ENCODE measurements around the gene SSH3. TPM values are rescaled to one million over a fixed set of nuclear protein-coding genes. Genes with fewer than 3 reads are reported as not detected.

The SSH3 gene
- total RNA-seq, 2 donors from 2014 or later: 16.2 to 30.6 TPM

GRCh38 chr11:67290801-67291200 lies 12.5 kb upstream of the SSH3 start:
- 90 to 96% methylated on average over 4 to 7 of the region's 7 CpGs for WGBS, 2 donors

GRCh38 chr11:67291481-67292381 lies 11.6 kb upstream of the SSH3 start:
- Histone ChIP-seq H3K27me3 (no peaks in the 10 kb centered on the region), H3K4me1 (peaks cover 35% of the 10 kb centered on the region), H3K9me3 (no peaks in the 10 kb centered on the region), H3K4me3 (no peak overlapping the region), H3K36me3 (replicated peaks in 1 of 2; ENCODE audit: insufficient read depth in 1 of 2, low read depth in 2 of 2) (no peaks in the 10 kb centered on the region), H3K27ac (no peak overlapping the region)
- DNase-seq: no peak
- no peak for ATAC-seq
- TF ChIP-seq POLR2A (IDR thresholded peaks at IDR 0.05): no peak
- TF ChIP-seq CTCF (IDR thresholded peaks at IDR 0.05): no peak
- intact Hi-C loops (cut with DNase I): no loop called here
- 89 to 90% methylated on average over 17 to 30 of the region's 33 CpGs for WGBS, 2 donors

More at GRCh38 chr11:67290801-67291200, 12.5 kb upstream of the SSH3 start:
- Histone ChIP-seq H3K4me1 (peaks cover 39% of the 10 kb centered on the region), H3K27ac (no peak overlapping the region), H3K27me3 (no peaks in the 10 kb centered on the region), H3K4me3 (no peak overlapping the region), H3K36me3 (replicated peaks in 1 of 2; ENCODE audit: insufficient read depth in 1 of 2, low read depth in 2 of 2) (no peaks in the 10 kb centered on the region), H3K9me3 (no peaks in the 10 kb centered on the region)
- intact Hi-C loops (cut with DNase I): no loop called here
- no peak for TF ChIP-seq CTCF (IDR thresholded peaks at IDR 0.05)
- no peak for TF ChIP-seq POLR2A (IDR thresholded peaks at IDR 0.05)
- ATAC-seq (no peak), DNase-seq (no peak)

- intact Hi-C loops (cut with DNase I): no loop called here
Measured at GRCh38 chr11:67292671-67293070, 10.7 kb upstream of the SSH3 start.

GRCh38 chr11:67293090-67293489 lies 10.2 kb upstream of the SSH3 start:
- Histone ChIP-seq H3K4me1 (peaks cover 22% of the 10 kb centered on the region), H3K4me3 (no peak overlapping the region), H3K27ac (no peak overlapping the region), H3K9me3 (no peaks in the 10 kb centered on the region), H3K36me3 (replicated peaks in 1 of 2; ENCODE audit: insufficient read depth in 1 of 2, low read depth in 2 of 2) (no peaks in the 10 kb centered on the region), H3K27me3 (no peaks in the 10 kb centered on the region)
- ATAC-seq (no peak), DNase-seq (no peak)
- intact Hi-C loops (cut with DNase I): no loop called here
- TF ChIP-seq CTCF (IDR thresholded peaks at IDR 0.05) (no peak), POLR2A (IDR thresholded peaks at IDR 0.05) (no peak)
- 40 to 41% methylated on average over 3 of the region's 3 CpGs for WGBS, 2 donors

More at GRCh38 chr11:67292671-67293070, 10.7 kb upstream of the SSH3 start:
- TF ChIP-seq POLR2A (IDR thresholded peaks at IDR 0.05): no peak
- Histone ChIP-seq H3K4me1 (peaks cover 26% of the 10 kb centered on the region), H3K27ac (no peak overlapping the region), H3K27me3 (no peaks in the 10 kb centered on the region), H3K4me3 (no peak overlapping the region), H3K9me3 (no peaks in the 10 kb centered on the region), H3K36me3 (replicated peaks in 1 of 2; ENCODE audit: insufficient read depth in 1 of 2, low read depth in 2 of 2) (no peaks in the 10 kb centered on the region)
- WGBS, 2 donors: 59 to 63% methylated on average over 3 of the region's 3 CpGs
- ATAC-seq: no peak
- no peak for DNase-seq

- H3K27ac ChIP-seq: no peak overlapping the region
- 93 to 100% methylated on average over 1 of the region's 1 CpG for WGBS, 2 donors
- DNase-seq (no peak), ATAC-seq (no peak)
- H3K27me3 ChIP-seq: no peaks in the 10 kb centered on the region
- intact Hi-C loops (cut with DNase I): no loop called here
- TF ChIP-seq POLR2A (IDR thresholded peaks at IDR 0.05): no peak
- TF ChIP-seq CTCF (IDR thresholded peaks at IDR 0.05): no peak
- peaks cover 2% of the 10 kb centered on the region for H3K4me1 ChIP-seq
- H3K9me3 ChIP-seq: no peaks in the 10 kb centered on the region
- peaks cover 0 to 2% of the 10 kb centered on the region in 2 donors for H3K36me3 ChIP-seq (replicated peaks in 1 of 2; ENCODE audit: insufficient read depth in 1 of 2, low read depth in 2 of 2)
- H3K4me3 ChIP-seq: no peak overlapping the region
Measured at GRCh38 chr11:67295846-67296245, 7.5 kb upstream of the SSH3 start.
